GM23338 (cell line): ENCODE results near the gene WDR87.

Experiments
- CTCF ChIP-seq, 2 experiments: fragments of 200-600 bp in 1 of 2; sonication (generic) in 1 of 2; conservative IDR thresholded peaks; 2 replicates each; pipeline versions ENCODE4 v1.5.1 to v1.6.1; 2016 to 2017; ENCODE audit warnings: antibody characterized with exemption in 2 of 2, low read depth in 2 of 2, mild to moderate bottlenecking in 2 of 2, moderate library complexity in 1 of 2
- ETS1 ChIP-seq: IDR thresholded peaks from 2 replicates; pipeline ENCODE4 v1.6.1; 2016; ENCODE audit warnings: antibody characterized with exemption
- EZH2 ChIP-seq: fragments of 200-600 bp; sonication (generic); IDR thresholded peaks from one replicate; pipeline ENCODE4 v1.8.0; 2017; ENCODE audit warnings: antibody characterized with exemption, mild to moderate bottlenecking, low read depth; ENCODE audit not compliant: unreplicated experiment
- EZH2phosphoT487 ChIP-seq: fragments of 200-600 bp; sonication (generic); IDR thresholded peaks from one replicate; pipeline ENCODE4 v1.8.1; 2018; ENCODE audit warnings: antibody characterized with exemption; ENCODE audit not compliant: unreplicated experiment
- JUNB ChIP-seq: IDR thresholded peaks from one replicate; pipeline ENCODE4 v1.6.1; 2016; ENCODE audit warnings: antibody characterized with exemption; ENCODE audit not compliant: unreplicated experiment
- POLR2AphosphoS5 ChIP-seq: IDR thresholded peaks from 2 replicates; pipeline ENCODE4 v1.6.1; 2016; ENCODE audit warnings: antibody characterized with exemption, low read depth
- REST ChIP-seq: IDR thresholded peaks from one replicate; pipeline ENCODE4 v1.6.1; 2018; ENCODE audit warnings: antibody characterized with exemption; ENCODE audit not compliant: unreplicated experiment
- STAT1 ChIP-seq: IDR thresholded peaks from one replicate; pipeline ENCODE4 v1.6.1; 2016; ENCODE audit warnings: antibody characterized with exemption; ENCODE audit not compliant: unreplicated experiment
- ZNF114 ChIP-seq: fragments of 250-450 bp; sonication (Bioruptor Pico); IDR thresholded peaks from 2 replicates; pipeline ENCODE4 v1.5.0; 2020; ENCODE audit warnings: mild to moderate bottlenecking, moderate library complexity
- ZNF462 ChIP-seq: fragments of 250-450 bp; sonication (Bioruptor Pico); IDR thresholded peaks from 2 replicates; pipeline ENCODE4 v1.5.0; 2020; ENCODE audit warnings: mild to moderate bottlenecking, moderate library complexity

GRCh38 chr19:37925212-37925611 lies 18.8 kb upstream of the WDR87 start:
- TF ChIP-seq CTCF (conservative IDR thresholded peaks at IDR 0.05; ENCODE audit: low read depth in 2 of 2) (no peak), EZH2 (no peak), POLR2AphosphoS5 (no peak), JUNB (no peak), ZNF114 (no peak), REST (no peak), EZH2phosphoT487 (no peak), STAT1 (no peak), ZNF462 (no peak), ETS1 (no peak)
